OCI-LY1 (cell line): ENCODE results near the gene SLC9A7.
A peak's percentile ranks its signal among the peaks of the same experiment; 100 is the strongest.

ENCODE experiments used
- H2AFZ ChIP-seq: fragments of 200-600 bp; sonication (generic), shearing (Covaris generic); 2 replicates; pipeline ENCODE4 v1.6.0; 2014; ENCODE audit warnings: antibody characterized with exemption, mild to moderate bottlenecking, low read length
- H3F3A ChIP-seq: fragments of 200-600 bp; sonication (generic), shearing (Covaris generic); 2 replicates; pipeline ENCODE4 v1.6.0; 2014; ENCODE audit warnings: mild to moderate bottlenecking, antibody characterized with exemption, low read length, moderate library complexity; ENCODE audit not compliant: insufficient read depth
- H3K27ac ChIP-seq: fragments of 200-600 bp; sonication (generic); 2 replicates; pipeline ENCODE4 v1.5.1; 2014; ENCODE audit warnings: low read length, mixed run types, mild to moderate bottlenecking, low read depth; ENCODE audit not compliant: poor library complexity, severe bottlenecking
- H3K27me3 ChIP-seq: fragments of 200-600 bp; sonication (generic); 2 replicates; pipeline ENCODE4 v1.6.0; 2014; ENCODE audit warnings: antibody characterized with exemption, mild to moderate bottlenecking, low read length, moderate library complexity; ENCODE audit not compliant: insufficient read depth
- H3K36me3 ChIP-seq: fragments of 200-600 bp; sonication (generic); 2 replicates; pipeline ENCODE4 v1.6.1; 2014; ENCODE audit warnings: mild to moderate bottlenecking, antibody characterized with exemption, low read length, moderate library complexity, mixed read lengths; ENCODE audit not compliant: insufficient read depth
- H3K4me1 ChIP-seq: fragments of 200-600 bp; sonication (generic); 2 replicates; pipeline ENCODE4 v1.5.1; 2014; ENCODE audit warnings: mild to moderate bottlenecking, low read length, moderate library complexity; ENCODE audit not compliant: insufficient read depth, severe bottlenecking
- H3K4me2 ChIP-seq: fragments of 200-600 bp; sonication (generic), shearing (Covaris generic); 2 replicates; pipeline ENCODE4 v1.6.1; 2014; ENCODE audit warnings: low read length
- H3K4me3 ChIP-seq: fragments of 200-600 bp; sonication (generic); 2 replicates; pipeline ENCODE4 v1.5.1; 2014; ENCODE audit warnings: low read length, low read depth, mild to moderate bottlenecking, mixed read lengths; ENCODE audit not compliant: poor library complexity, severe bottlenecking
- H3K79me2 ChIP-seq: fragments of 200-600 bp; shearing (Covaris generic); 2 replicates; pipeline ENCODE4 v1.6.1; 2016; ENCODE audit warnings: mixed run types, low read length, mixed read lengths; ENCODE audit not compliant: insufficient read depth
- H3K9ac ChIP-seq: fragments of 200-600 bp; sonication (generic), shearing (Covaris generic); 2 replicates; pipeline ENCODE4 v1.6.1; 2014; ENCODE audit warnings: mild to moderate bottlenecking, low read length, mixed read lengths
- H3K9me2 ChIP-seq: fragments of 200-600 bp; sonication (generic), shearing (Covaris generic); 2 replicates; pipeline ENCODE4 v1.6.1; 2014; ENCODE audit warnings: low read depth, mild to moderate bottlenecking, low read length, mixed read lengths
- H3K9me3 ChIP-seq: fragments of 200-600 bp; shearing (Covaris generic); 2 replicates; pipeline ENCODE4 v1.6.1; 2014; ENCODE audit warnings: low read length, mixed read lengths
- H4K20me1 ChIP-seq: fragments of 200-600 bp; sonication (generic), shearing (Covaris generic); 2 replicates; pipeline ENCODE4 v1.6.0; 2016; ENCODE audit warnings: mild to moderate bottlenecking, low read length; ENCODE audit not compliant: insufficient read depth
- EZH2 ChIP-seq: fragments of 200-600 bp; sonication (generic), shearing (Covaris generic); IDR thresholded peaks from 2 replicates; pipeline ENCODE4 v1.8.0; 2017; ENCODE audit warnings: borderline replicate concordance, mixed run types, mild to moderate bottlenecking, antibody characterized with exemption, low read length, moderate library complexity, mixed read lengths
- TF ChIP-seq, protein P1 (sequence below): fragments of 200-600 bp; sonication (generic), shearing (Covaris generic); IDR thresholded peaks from 2 replicates; pipeline ENCODE4 v1.5.1; 2017; ENCODE audit warnings: mild to moderate bottlenecking, antibody characterized with exemption, low read length, moderate library complexity, mixed read lengths

SLC9A7 gene

DNA sequence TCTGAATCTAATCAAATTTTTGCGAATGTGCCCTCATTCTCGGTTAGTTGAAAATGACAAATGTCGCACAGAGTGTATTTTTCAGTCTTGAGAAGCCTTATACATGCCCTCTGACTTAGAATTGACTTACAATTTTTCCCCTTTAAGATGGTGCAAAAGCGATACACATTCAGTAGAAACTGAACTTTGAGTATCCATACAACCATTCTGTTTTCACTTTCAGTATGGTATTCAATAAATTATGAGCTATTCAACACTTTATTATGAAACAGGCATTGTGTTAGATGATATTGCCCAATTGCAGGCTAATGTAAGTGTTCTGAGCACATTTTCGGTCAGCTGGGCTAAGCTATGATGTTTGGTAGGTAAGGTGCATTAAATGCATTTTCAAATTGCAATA is 43.4 kb downstream of the SLC9A7 start:
- no peaks in the 10 kb centered on the region for H3K27me3 ChIP-seq
- H2AFZ ChIP-seq = no peak overlapping the region
- no peak overlapping the region for H3K4me2 ChIP-seq
- H3K9me2 ChIP-seq = no peaks in the 10 kb centered on the region
- no peaks in the 10 kb centered on the region for H3F3A ChIP-seq
- peaks cover 72% of the 10 kb centered on the region for H3K4me1 ChIP-seq
- H3K4me3 ChIP-seq = no peak overlapping the region
- peak overlapping the region; percentile 46 for H3K27ac ChIP-seq
- no peaks in the 10 kb centered on the region for H3K36me3 ChIP-seq
- peaks cover 47% of the 10 kb centered on the region for H3K79me2 ChIP-seq
- H4K20me1 ChIP-seq = no peaks in the 10 kb centered on the region
- no peaks in the 10 kb centered on the region for H3K9me3 ChIP-seq
- no peak overlapping the region for H3K9ac ChIP-seq
- TF ChIP-seq EZH2 = no peak
- TF ChIP-seq, protein P1, sequence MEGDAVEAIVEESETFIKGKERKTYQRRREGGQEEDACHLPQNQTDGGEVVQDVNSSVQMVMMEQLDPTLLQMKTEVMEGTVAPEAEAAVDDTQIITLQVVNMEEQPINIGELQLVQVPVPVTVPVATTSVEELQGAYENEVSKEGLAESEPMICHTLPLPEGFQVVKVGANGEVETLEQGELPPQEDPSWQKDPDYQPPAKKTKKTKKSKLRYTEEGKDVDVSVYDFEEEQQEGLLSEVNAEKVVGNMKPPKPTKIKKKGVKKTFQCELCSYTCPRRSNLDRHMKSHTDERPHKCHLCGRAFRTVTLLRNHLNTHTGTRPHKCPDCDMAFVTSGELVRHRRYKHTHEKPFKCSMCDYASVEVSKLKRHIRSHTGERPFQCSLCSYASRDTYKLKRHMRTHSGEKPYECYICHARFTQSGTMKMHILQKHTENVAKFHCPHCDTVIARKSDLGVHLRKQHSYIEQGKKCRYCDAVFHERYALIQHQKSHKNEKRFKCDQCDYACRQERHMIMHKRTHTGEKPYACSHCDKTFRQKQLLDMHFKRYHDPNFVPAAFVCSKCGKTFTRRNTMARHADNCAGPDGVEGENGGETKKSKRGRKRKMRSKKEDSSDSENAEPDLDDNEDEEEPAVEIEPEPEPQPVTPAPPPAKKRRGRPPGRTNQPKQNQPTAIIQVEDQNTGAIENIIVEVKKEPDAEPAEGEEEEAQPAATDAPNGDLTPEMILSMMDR = no peak

DNA sequence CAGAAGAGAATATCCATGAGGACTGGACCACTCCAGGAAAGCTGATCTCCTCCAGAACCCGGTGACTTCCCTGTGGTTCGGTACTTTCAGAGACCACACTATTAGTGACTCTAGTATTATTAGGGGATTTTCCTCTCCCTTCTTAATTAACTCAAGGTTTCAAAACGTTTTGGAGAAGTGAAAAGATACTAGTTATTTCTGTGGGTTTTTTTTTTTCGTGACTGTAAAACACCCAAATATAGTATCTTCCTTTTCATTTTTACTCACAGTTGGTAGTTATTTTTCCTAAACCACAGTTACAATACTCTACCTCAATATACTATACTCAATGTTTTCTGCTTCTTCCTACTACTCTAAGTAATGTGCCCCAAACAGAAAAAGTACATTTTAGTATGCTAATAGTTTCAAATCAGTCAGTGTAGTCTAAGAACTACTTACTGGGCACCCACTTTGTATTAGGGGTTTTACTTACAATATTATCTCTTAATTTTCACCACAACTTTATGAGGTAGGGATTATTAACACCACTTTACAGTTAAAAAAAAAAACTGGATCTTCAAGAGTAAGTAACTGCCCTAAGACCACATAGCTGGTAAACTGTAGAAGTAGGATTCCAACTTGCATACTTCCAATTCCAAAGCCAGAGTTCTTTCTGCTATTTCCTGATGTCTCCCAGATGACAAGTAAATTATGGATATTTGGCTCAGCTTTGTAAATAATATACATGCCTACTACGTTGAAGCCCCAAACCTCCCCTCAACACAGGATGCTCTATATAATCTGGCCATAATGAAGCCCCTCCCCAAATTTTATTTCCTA is 45.0 kb downstream of the SLC9A7 start:
- peak overlapping the region; percentile 29; the same call in 1 of the 2 replicates for H3K9ac ChIP-seq
- peaks cover 75% of the 10 kb centered on the region for H3K4me1 ChIP-seq
- no peaks in the 10 kb centered on the region for H3K9me3 ChIP-seq
- no peaks in the 10 kb centered on the region for H3K9me2 ChIP-seq
- H2AFZ ChIP-seq = no peak overlapping the region
- H3K4me3 ChIP-seq = no peak overlapping the region
- TF ChIP-seq, protein P1 = no peak
- TF ChIP-seq EZH2 = no peak
- peaks cover 37% of the 10 kb centered on the region for H3K79me2 ChIP-seq
- H3K4me2 ChIP-seq = peak overlapping the region; percentile 46
- peak overlapping the region; percentile 89 for H3K27ac ChIP-seq
- 0 out of 2 replicates have a peak, but pooled peaks cover under 1% of the 10 kb centered on the region for H3K36me3 ChIP-seq
- no peaks in the 10 kb centered on the region for H3F3A ChIP-seq
- no peaks in the 10 kb centered on the region for H4K20me1 ChIP-seq
- H3K27me3 ChIP-seq = no peaks in the 10 kb centered on the region

DNA sequence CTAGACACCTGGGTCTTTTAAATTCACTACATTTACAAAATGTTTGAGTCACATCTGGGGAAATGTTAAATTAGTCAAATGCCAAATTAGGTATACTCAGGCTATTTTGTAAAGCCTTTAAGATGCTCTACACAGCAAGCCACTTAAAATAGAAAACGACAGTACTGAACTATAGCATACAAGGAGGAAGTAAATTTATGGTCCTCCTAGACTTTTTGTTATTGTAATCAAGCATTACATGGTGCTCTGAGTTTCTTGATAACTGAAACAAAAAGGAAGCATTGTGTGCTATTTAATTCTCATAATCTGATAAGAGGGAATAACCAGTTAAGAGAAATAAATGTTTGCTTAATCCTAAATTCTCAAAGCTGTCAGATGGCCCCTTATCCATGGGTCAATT is 46.2 kb downstream of the SLC9A7 start:
- no peak overlapping the region for H3K9ac ChIP-seq
- H3K4me1 ChIP-seq = peaks cover 75% of the 10 kb centered on the region
- no peaks in the 10 kb centered on the region for H4K20me1 ChIP-seq
- H3K27ac ChIP-seq = peak overlapping the region; percentile 89
- 0 out of 2 replicates have a peak, but pooled peaks cover 5% of the 10 kb centered on the region for H3K36me3 ChIP-seq
- H3K79me2 ChIP-seq = peaks cover 37% of the 10 kb centered on the region
- H3K9me3 ChIP-seq = no peaks in the 10 kb centered on the region
- TF ChIP-seq EZH2 = no peak
- TF ChIP-seq, protein P1 = no peak
- H3K9me2 ChIP-seq = no peaks in the 10 kb centered on the region
- no peaks in the 10 kb centered on the region for H3K27me3 ChIP-seq
- H3F3A ChIP-seq = no peaks in the 10 kb centered on the region
- H3K4me2 ChIP-seq = no peak overlapping the region; the same call in 1 of the 2 replicates
- no peak overlapping the region for H3K4me3 ChIP-seq
- no peak overlapping the region for H2AFZ ChIP-seq
